ENCODE results near the gene ABCA4. TPM values are rescaled to one million over a fixed set of nuclear protein-coding genes. Genes with fewer than 3 reads are reported as not detected.

Gene ABCA4
- total RNA-seq, 1 donor from 2014 or later: 1.2 TPM

GRCh38 chr1:93961906-93962305 is 159.0 kb downstream of the ABCA4 start:
- Histone ChIP-seq H3K4me2 (no peak overlapping the region), H3F3A (ENCODE audit: low read depth) (no peaks in the 10 kb centered on the region), H3K27ac (no peak overlapping the region), H3K27me3 (no peaks in the 10 kb centered on the region), H3K9ac (no peak overlapping the region), H3K9me3 (ENCODE audit: low read depth) (no peaks in the 10 kb centered on the region), H3K4me1 (no peaks in the 10 kb centered on the region), H3K79me2 (ENCODE audit: low read depth) (no peaks in the 10 kb centered on the region), H4K20me1 (ENCODE audit: low read depth) (no peaks in the 10 kb centered on the region), H3K4me3 (no peak overlapping the region), H2AFZ (replicated peaks) (no peak overlapping the region), H3K36me3 (no peaks in the 10 kb centered on the region)
- H3K4me1 Mint-ChIP-seq: no peaks in the 10 kb centered on the region
- peaks cover 8% of the 10 kb centered on the region for H3K27me3 Mint-ChIP-seq (ENCODE audit: insufficient read depth, low read depth)
- H3K36me3 Mint-ChIP-seq: no peaks in the 10 kb centered on the region
- H3K9me3 Mint-ChIP-seq: peaks cover 5% of the 10 kb centered on the region
- DNase-seq (ENCODE audit: low spot score): no peak
- no peak overlapping the region for H3K27ac Mint-ChIP-seq
- TF ChIP-seq EZH2 (IDR thresholded peaks at IDR 0.05) (no peak), CTCF (IDR thresholded peaks at IDR 0.05) (no peak), EZH2phosphoT487 (IDR thresholded peaks at IDR 0.05) (no peak)
- H3K4me3 Mint-ChIP-seq: no peak overlapping the region

- Mint-ChIP-seq H3K27me3 (ENCODE audit: insufficient read depth, low read depth) (peaks cover 3% of the 10 kb centered on the region), H3K4me1 (no peaks in the 10 kb centered on the region), H3K4me3 (no peak overlapping the region), H3K27ac (no peak overlapping the region), H3K36me3 (no peaks in the 10 kb centered on the region), H3K9me3 (peaks cover 5% of the 10 kb centered on the region)
- DNase-seq (ENCODE audit: low spot score): no peak
- H3K79me2 ChIP-seq (ENCODE audit: low read depth): no peaks in the 10 kb centered on the region
- no peak overlapping the region for H3K4me2 ChIP-seq
- no peak overlapping the region for H3K27ac ChIP-seq
- no peak overlapping the region for H3K4me3 ChIP-seq
- H3K9ac ChIP-seq: no peak overlapping the region
- no peaks in the 10 kb centered on the region for H3K27me3 ChIP-seq
- no peaks in the 10 kb centered on the region for H3K4me1 ChIP-seq
- no peaks in the 10 kb centered on the region for H3K36me3 ChIP-seq
- no peaks in the 10 kb centered on the region for H3K9me3 ChIP-seq (ENCODE audit: low read depth)
- no peak overlapping the region for H2AFZ ChIP-seq (replicated peaks)
- no peaks in the 10 kb centered on the region for H4K20me1 ChIP-seq (ENCODE audit: low read depth)
- no peaks in the 10 kb centered on the region for H3F3A ChIP-seq (ENCODE audit: low read depth)
- TF ChIP-seq EZH2phosphoT487 (IDR thresholded peaks at IDR 0.05) (no peak), CTCF (IDR thresholded peaks at IDR 0.05) (no peak), EZH2 (IDR thresholded peaks at IDR 0.05) (no peak)
These were observed 159.5 kb downstream of the ABCA4 start for GRCh38 chr1:93961443-93961842.

DNA sequence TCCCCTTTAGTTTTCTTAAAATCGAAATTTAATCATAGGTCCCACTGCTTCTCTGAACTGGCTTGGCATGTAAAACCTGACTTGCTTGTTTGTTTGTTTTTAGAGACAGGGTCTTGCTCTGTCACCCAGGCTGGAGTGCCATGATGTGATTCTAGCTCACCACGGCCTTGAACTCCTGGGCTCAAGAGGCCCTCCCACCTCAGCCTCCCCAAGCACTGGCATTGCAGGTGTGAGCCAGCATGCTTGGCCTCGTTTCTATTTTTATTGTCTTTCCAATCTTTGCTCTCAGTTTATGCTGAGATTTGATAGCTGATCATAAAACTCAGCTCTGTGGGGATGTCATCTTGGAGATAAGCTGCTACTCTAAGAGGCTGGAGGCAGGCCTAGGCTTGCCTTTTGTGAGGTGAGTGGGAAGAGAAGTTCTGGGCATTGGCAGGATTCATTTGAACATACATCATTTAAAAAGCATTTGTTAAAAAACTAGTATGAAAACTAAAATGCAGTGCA is 160.3 kb downstream of the ABCA4 start:
- Histone ChIP-seq H3F3A (ENCODE audit: low read depth) (no peaks in the 10 kb centered on the region), H3K9ac (no peak overlapping the region), H3K27me3 (no peaks in the 10 kb centered on the region), H3K27ac (no peak overlapping the region), H3K4me2 (no peak overlapping the region), H4K20me1 (ENCODE audit: low read depth) (no peaks in the 10 kb centered on the region), H2AFZ (replicated peaks) (no peak overlapping the region), H3K4me3 (no peak overlapping the region), H3K9me3 (ENCODE audit: low read depth) (no peaks in the 10 kb centered on the region), H3K4me1 (no peaks in the 10 kb centered on the region), H3K36me3 (no peaks in the 10 kb centered on the region), H3K79me2 (ENCODE audit: low read depth) (no peaks in the 10 kb centered on the region)
- no peak overlapping the region for H3K27ac Mint-ChIP-seq
- H3K4me3 Mint-ChIP-seq: no peak overlapping the region
- no peak for DNase-seq (ENCODE audit: low spot score)
- H3K4me1 Mint-ChIP-seq: no peaks in the 10 kb centered on the region
- peaks cover 12% of the 10 kb centered on the region for H3K9me3 Mint-ChIP-seq
- H3K27me3 Mint-ChIP-seq (ENCODE audit: insufficient read depth, low read depth): peaks cover 3% of the 10 kb centered on the region
- TF ChIP-seq CTCF (IDR thresholded peaks at IDR 0.05) (no peak), EZH2phosphoT487 (IDR thresholded peaks at IDR 0.05) (no peak), EZH2 (IDR thresholded peaks at IDR 0.05) (no peak)
- H3K36me3 Mint-ChIP-seq: no peaks in the 10 kb centered on the region

Measured in neural progenitor cell (in vitro differentiated cells).